Thyroid gland (tissue), 4 donors: ENCODE measurements around the gene DIO1. TPM values are rescaled to one million over a fixed set of nuclear protein-coding genes. Genes with fewer than 3 reads are reported as not detected.
A peak's percentile ranks its signal among the peaks of the same experiment; 100 is the strongest.

Experiments
- DNase-seq, 2 donors: peaks; one replicate each; pipeline ENCODE4 v3.0.0-alpha.2; 2019
- H3K27ac ChIP-seq, 3 donors: fragments of 200-600 bp; sonication (generic); 1 replicate in 2 of 3; 2 replicates in 1 of 3; pipeline ENCODE4 v1.5.1; 2016 to 2019; ENCODE audit warnings: mild to moderate bottlenecking in 1 of 3, moderate library complexity in 1 of 3
- H3K27me3 ChIP-seq: fragments of 200-600 bp; sonication (generic); one replicate; pipeline ENCODE4 v1.5.1; 2019
- H3K36me3 ChIP-seq, 2 donors: fragments of 200-600 bp; sonication (generic); one replicate each; pipeline ENCODE4 v1.5.1; 2016 to 2019
- H3K4me1 ChIP-seq, 2 donors: fragments of 200-600 bp; sonication (generic); one replicate each; pipeline ENCODE4 v1.5.1; 2017 to 2019
- H3K4me3 ChIP-seq, 3 donors: fragments of 200-600 bp; sonication (generic); replicated peaks in 1 of 3; 1 replicate in 2 of 3; 2 replicates in 1 of 3; pipeline ENCODE4 v1.5.1; 2016; ENCODE audit warnings: mild to moderate bottlenecking in 1 of 3
- H3K9me3 ChIP-seq: fragments of 200-600 bp; sonication (generic); one replicate; pipeline ENCODE4 v1.5.1; 2017
- CTCF ChIP-seq, 6 experiments: fragments of 200-600 bp in 3 of 6; fragments of 450-650 bp in 3 of 6; sonication (generic) in 3 of 6; IDR thresholded peaks; one replicate each; pipeline ENCODE4 v1.5.1; 2016 to 2019; ENCODE audit warnings: antibody characterized with exemption in 6 of 6, mild to moderate bottlenecking in 2 of 6, inconsistent platforms in 1 of 6, moderate library complexity in 1 of 6
- POLR2A ChIP-seq, 2 donors: fragments of 450-650 bp; IDR thresholded peaks; one replicate each; pipeline ENCODE4 v1.6.1; 2017; ENCODE audit warnings: antibody characterized with exemption in 2 of 2, mild to moderate bottlenecking in 2 of 2, moderate library complexity in 1 of 2
- WGBS, 2 donors: methylation state at CpG; one replicate each; pipeline ENCODE4 v1.1.5; 2017; 5-methylcytosine and 5-hydroxymethylcytosine counted together
- intact Hi-C: fragments of 100-400 bp; cut with DNase I; formaldehyde crosslinking; loops from one replicate; pipeline ENCODE4 v1.15.1; 2023
- total RNA-seq, 4 donors: library from RNA; depleted of rRNA; stranded (reverse); fragments of >200 nt; gene quantifications; one replicate each; pipeline ENCODE4 v1.2.3, GENCODE V29; 2016

Gene DIO1
- total RNA-seq, 4 donors from 2014 or later = 219 to 492 (median 343) TPM

- TF ChIP-seq CTCF (IDR thresholded peaks at IDR 0.05) (peak in 1 of 6 experiments; percentile 18), POLR2A (IDR thresholded peaks at IDR 0.05) (peak in 1 of 2 donors; percentile 55)
Measured at GRCh38 chr1:53889304-53890298, 4.4 kb upstream of the DIO1 start, which contains the start of gene YIPF1. Gene YIPF1, minus strand, starts transcription at chr1:53889797. Its CDS starts 860 bp downstream, at chr1:53888937.

GRCh38 chr1:53890522-53890941 lies 3.5 kb upstream of the DIO1 start:
- Histone ChIP-seq H3K36me3 (peaks cover 0 to 6% of the 10 kb centered on the region in 2 donors), H3K9me3 (no peaks in the 10 kb centered on the region), H3K27me3 (no peaks in the 10 kb centered on the region), H3K27ac (peak overlapping the region in 2 of 3 donors; percentile 67 to 75), H3K4me1 (peaks cover 12 to 27% of the 10 kb centered on the region in 2 donors), H3K4me3 (peak overlapping the region in 1 of 3 donors; percentile 90)
- intact Hi-C loops = no loop called here
- no peak for DNase-seq
- TF ChIP-seq CTCF (IDR thresholded peaks at IDR 0.05) (no peak), POLR2A (IDR thresholded peaks at IDR 0.05) (no peak)
- 81 to 84% methylated on average over 7 of the region's 7 CpGs for WGBS, 2 donors

More at GRCh38 chr1:53889304-53890298, 4.4 kb upstream of the DIO1 start, which contains the start of gene YIPF1:
- no peaks in the 10 kb centered on the region for H3K27me3 ChIP-seq
- 4 to 6% methylated on average over 34 to 60 of the region's 62 CpGs for WGBS, 2 donors
- peak within 1 kb of the TSS; percentile 67 to 75 (median 73) for H3K27ac ChIP-seq
- peaks cover 9 to 30% of the 10 kb centered on the region in 2 donors for H3K4me1 ChIP-seq
- peak within 1 kb of the TSS; percentile 76 to 95 (median 90) for H3K4me3 ChIP-seq
- H3K9me3 ChIP-seq = no peaks in the 10 kb centered on the region
- peaks cover 0 to 7% of the 10 kb centered on the region in 2 donors for H3K36me3 ChIP-seq
- peak; percentile 92 to 94 for DNase-seq
- intact Hi-C loops = loop anchor here (2.0 kb wide), 1 partner anchor 57 kb away; the partner anchor contains the start of gene LRRC42

DNA sequence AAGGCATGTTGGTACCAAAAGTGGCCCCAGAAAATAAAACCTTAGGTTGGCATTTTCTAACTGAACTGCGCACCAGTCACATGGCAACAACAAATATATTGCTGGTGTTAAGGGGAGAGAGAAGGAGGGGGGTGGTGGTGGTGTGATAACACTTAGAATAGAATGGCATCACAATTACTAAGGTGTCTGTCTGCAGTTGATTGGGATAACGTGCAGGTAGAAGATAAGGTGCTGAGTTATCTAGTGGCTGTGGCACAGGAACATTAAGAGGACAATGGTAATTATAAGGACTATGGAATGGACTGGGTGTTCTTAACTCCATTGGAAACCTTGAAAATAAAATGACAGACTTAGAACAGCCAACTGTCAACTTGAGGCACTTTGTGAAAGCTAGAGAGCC lies 3.0 kb upstream of the DIO1 start:
- no peak for DNase-seq
- TF ChIP-seq CTCF (IDR thresholded peaks at IDR 0.05) (no peak), POLR2A (IDR thresholded peaks at IDR 0.05) (no peak)
- Histone ChIP-seq H3K36me3 (peaks cover 0 to 6% of the 10 kb centered on the region in 2 donors), H3K27ac (peak overlapping the region in 1 of 3 donors; percentile 75), H3K9me3 (no peaks in the 10 kb centered on the region), H3K4me1 (peaks cover 13 to 27% of the 10 kb centered on the region in 2 donors), H3K27me3 (no peaks in the 10 kb centered on the region), H3K4me3 (no peak overlapping the region)
- WGBS, 2 donors = 95 to 98% methylated on average over 2 of the region's 2 CpGs
- intact Hi-C loops = no loop called here

GRCh38 chr1:53891678-53892077 lies 2.3 kb upstream of the DIO1 start:
- Histone ChIP-seq H3K27me3 (no peaks in the 10 kb centered on the region), H3K4me1 (peaks cover 13 to 27% of the 10 kb centered on the region in 2 donors), H3K27ac (no peak overlapping the region), H3K4me3 (no peak overlapping the region), H3K36me3 (peaks cover 0 to 6% of the 10 kb centered on the region in 2 donors), H3K9me3 (no peaks in the 10 kb centered on the region)
- intact Hi-C loops = no loop called here
- TF ChIP-seq CTCF (IDR thresholded peaks at IDR 0.05) (no peak), POLR2A (IDR thresholded peaks at IDR 0.05) (no peak)
- WGBS, 2 donors = 89 to 93% methylated on average over 2 of the region's 2 CpGs
- DNase-seq = no peak
